NCI-H2227 (cell line): ENCODE data around the gene CXCR1.
"Not testable (repeated sequence)": the region's sequence is repeated elsewhere in the genome, so short reads cannot be mapped to it uniquely, and the experiment has no call there.

Experiments used
- DNase-seq: peaks from one replicate; lab custom pipeline; 2025; ENCODE audit not compliant: unreplicated experiment; lab: John Stamatoyannopoulos, UW

Gene CXCR1

GRCh38 chr2:218162814-218163213, 3.9 kb downstream of the CXCR1 start:
- no peak for DNase-seq

DNA sequence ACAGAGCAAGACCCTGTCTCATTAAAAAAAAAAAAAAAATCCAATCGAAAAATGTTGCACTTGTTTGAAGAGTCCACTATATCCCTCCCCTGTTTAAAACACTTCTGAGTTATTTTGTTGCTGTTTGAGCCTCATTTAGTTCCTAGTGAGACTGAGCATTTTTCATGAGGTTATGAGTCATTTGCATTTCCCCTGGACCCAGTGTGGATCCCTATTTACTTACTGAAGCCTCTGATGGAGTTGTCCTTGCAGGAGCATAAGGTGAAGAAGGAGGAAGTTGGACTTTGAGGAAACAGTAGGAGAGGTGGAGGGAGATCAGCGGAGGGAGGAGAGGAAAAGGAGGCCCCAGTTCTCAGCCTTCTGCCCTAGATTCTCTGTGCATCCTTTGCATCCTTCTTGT, 5.1 kb downstream of the CXCR1 start:
- no peak for DNase-seq

DNA sequence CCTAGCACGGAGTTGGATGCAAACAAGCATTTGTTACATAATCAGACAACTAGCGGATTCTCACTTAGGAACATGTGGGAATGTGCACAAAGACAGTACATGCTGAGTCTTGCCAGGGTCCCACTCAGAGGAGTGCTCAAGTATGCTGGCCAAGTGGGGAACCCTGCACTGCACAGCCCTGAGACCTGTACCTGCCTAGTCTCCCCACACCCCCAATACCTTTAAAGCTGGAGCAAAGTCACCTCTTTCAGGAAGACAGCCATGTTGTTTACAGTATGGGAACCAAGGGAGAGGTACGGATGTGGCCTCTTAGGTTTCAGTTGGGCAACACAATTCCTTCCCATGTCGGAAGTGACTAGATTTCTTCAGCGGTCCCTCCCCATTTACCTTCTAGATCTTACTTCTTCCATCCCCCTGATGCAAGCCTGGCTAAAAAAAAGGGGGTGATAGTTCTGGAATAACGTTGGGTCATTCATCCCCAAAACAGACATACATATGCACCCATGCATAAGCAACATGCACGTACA, 10.7 kb downstream of the CXCR1 start:
- no peak for DNase-seq

DNA sequence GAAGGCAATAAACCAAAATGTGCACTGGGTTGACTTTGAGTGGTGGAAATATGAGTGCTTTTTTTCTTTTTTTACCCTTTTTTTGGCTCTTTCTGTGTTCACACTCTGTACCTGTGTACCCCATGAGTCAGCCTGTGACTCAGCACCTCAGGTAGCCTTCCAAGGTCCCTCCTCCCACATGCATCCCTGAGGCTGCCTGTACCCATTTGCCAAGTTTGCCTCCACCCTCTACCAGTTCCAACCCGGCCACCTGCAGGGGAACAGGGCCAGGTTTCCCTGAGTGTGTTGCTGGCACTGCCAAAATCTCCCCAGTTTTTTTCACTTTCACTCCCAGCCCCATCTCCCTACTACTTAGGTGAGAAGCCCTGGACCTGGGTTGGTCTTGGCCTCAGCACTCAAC, 14.0 kb downstream of the CXCR1 start:
- no peak for DNase-seq

DNA sequence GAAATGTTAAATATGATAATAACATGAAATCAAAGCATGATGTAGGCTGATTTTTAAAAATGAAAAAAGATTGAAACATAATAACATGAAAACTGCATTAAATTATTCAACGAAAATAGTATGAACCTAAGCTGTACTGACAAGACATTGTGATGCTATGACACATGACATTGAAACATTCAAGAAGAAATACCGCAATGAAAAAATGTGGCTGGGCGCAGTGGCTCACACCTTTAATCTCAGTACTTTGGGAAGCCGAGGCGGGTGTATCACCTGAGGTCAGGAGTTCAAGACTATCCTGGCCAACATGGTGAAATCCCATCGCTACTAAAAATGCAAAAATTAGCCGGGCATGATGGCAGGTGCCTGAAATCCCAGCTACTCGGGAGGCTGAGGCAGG, 14.6 kb downstream of the CXCR1 start:
- DNase-seq = no peak

DNA sequence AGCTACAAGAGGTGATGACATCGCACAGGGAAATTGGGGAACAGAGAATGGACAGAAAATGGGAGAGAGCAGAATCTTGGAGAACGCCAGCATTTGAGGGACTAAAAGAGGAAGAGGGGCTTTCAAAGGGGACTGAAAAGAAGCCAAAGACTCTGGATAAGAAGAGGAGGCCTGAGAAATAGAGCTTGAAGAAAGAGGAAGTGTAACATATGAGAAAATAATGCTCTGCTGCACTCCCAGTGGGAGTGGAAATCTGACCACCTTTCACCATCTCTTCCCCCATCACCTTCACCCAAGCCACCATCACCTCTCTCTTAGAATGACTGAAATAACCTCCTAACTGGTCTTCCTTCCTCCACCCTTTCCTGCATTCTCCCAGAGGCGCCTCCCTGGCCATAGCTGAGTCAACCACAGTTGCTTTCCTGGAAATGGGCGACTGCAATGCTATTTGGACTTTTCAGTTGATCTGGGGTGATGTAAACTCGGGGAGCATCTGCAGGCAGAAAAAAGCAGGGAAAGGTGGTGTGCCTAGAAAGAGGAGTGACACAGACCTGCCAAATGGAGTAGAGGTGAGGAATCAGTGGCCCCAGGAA, 16.8 kb downstream of the CXCR1 start:
- no peak for DNase-seq

- DNase-seq = no peak
Measured at GRCh38 chr2:218149098-218149497, 17.7 kb downstream of the CXCR1 start.

- DNase-seq = no peak
Measured at GRCh38 chr2:218146056-218146455, 20.7 kb downstream of the CXCR1 start.

- no peak for DNase-seq
Measured at GRCh38 chr2:218145124-218145523, 21.6 kb downstream of the CXCR1 start.

DNA sequence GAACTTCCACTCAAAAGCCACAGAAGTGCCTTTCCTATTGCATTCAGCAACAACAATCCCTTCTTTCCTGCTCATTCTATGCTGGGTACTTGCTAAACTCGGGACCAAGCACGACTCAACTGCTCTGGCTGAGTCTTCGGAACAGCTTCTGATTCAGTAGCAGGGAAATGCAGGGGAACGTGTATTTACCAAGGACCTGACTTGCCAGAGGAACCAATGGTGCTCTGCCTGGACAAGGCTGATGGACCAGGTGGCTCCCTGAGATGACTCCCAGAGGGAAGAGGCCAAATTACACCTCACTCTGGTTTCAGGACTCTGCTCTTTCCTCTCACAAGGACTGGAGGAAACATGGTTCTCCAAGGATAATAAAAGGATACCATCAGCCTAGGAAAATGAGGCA, 28.7 kb downstream of the CXCR1 start:
- no peak for DNase-seq

DNA sequence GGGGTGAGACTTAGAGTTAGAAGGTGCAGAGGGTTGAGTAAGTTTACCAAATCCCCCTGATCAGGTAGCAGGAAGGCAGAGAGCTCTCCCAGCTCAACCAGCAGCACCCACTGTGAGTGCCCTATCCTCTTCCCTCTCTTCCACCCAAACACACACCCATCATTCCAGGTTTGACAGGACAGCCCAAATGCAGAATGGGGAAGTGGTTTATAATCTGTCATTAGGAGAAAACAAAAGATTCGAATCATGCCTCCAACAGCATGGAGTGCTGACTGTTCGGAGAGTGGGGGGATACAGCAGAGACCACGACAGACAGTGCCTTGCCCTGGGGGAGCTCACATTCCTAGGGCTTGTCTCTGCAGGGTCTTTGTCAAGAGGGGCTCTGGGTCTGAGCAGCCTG, 29.2 kb downstream of the CXCR1 start:
- DNase-seq = no peak

GRCh38 chr2:218130822-218131221, 35.9 kb downstream of the CXCR1 start:
- DNase-seq = no peak

DNA sequence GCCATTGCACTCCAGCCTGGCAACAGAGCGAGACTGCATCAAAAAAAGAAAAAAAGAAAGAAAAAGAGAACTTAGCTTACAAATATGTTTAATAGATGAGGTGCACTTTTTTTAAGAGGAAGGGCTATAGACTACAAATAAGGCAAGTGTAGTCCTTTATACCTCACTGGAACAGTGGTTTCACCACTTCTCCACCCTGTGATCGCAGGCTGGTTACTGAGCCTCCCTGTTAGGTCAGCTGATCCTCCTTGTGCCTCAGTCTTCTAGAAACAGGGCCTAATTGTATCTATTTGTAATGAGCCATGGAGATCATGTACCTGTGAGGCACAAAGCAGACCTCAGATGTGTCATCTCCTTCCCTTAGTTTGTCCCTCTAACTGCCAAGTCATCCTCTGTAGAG, 36.4 kb downstream of the CXCR1 start:
- no peak for DNase-seq

DNA sequence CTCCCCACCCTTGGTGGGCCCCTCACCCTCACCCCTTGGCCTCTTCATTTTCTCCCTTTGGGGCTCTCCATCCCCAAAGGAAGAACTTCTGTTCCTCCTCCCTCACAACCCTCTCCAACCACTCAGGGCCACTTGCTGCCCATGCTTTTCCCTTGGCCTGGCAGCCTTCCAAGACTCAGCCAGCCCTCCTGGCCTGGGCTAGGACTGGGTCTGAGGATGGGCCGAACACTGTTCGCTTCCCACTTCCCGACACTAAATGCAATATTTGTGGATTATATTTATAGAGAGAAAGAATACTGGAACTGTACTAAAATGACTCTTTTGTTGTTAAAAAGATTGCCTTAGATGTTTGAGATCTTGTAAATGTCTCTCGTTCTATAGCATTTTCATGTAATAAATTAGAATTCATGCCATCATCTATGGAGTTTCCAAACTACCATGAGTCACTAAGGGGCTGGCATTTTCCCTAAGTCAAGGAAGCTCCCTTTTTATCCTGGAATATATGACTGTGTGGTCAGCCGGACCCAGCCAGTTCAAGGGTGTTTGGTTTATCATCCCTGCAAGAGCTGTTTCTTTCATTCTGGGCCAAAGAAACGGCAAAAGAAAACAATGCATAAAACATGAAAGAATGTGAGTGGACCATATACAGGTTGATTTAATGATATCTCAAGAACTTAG, 37.2 kb downstream of the CXCR1 start:
- no peak for DNase-seq

- DNase-seq = no peak
Measured at GRCh38 chr2:218128781-218129457, 37.8 kb downstream of the CXCR1 start.

- DNase-seq = no peak
Measured at GRCh38 chr2:218127929-218128455, 38.8 kb downstream of the CXCR1 start.

- DNase-seq = no peak
Measured at GRCh38 chr2:218125626-218126080, 41.1 kb downstream of the CXCR1 start, which contains the start of gene CXCR2. TSS of gene CXCR2 (plus strand) at chr2:218126028. CDS start at chr2:218134802, 8,774 bp downstream.

- no peak for DNase-seq
Measured at GRCh38 chr2:218125095-218125494, 41.7 kb downstream of the CXCR1 start.

DNA sequence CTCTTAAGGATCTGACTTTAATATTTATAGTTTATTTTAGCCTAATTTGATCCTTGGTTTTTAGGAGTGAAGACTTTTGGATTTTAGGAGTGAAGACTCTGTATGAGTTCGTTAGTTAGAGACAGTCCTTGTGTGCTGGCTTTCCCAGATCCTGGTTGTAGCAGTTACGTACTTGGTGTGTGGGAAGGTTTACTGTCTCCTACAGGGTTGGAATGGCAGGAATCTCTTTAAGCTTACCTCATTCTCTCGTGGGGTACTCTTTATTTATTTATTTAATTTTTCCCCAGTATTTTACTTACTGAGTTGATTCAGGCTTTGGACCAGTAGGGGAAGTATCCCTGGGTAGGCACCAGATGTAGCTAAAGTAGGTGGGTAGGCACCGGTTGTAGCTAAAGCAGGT, 42.8 kb downstream of the CXCR1 start:
- no peak for DNase-seq

DNA sequence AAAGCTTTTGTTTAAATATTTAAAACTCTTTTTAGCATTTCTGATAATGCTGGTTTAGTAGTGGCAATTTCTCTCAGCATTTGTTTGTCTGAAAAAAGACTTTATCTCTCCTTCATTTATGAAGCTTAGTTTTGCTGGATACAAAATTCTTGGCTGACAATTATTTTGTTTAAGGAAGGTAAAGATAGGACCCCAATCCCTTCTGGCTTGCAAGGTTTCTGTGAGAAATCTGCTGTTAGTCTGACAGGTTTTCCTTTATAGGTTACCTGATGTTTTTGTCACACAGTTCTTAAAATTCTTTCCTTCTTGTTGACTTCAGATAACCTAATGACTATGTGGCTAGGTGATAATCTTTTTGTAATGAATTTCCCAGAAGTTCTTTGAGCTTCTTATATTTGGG, 44.5 kb downstream of the CXCR1 start:
- not testable (repeated sequence) for DNase-seq

DNA sequence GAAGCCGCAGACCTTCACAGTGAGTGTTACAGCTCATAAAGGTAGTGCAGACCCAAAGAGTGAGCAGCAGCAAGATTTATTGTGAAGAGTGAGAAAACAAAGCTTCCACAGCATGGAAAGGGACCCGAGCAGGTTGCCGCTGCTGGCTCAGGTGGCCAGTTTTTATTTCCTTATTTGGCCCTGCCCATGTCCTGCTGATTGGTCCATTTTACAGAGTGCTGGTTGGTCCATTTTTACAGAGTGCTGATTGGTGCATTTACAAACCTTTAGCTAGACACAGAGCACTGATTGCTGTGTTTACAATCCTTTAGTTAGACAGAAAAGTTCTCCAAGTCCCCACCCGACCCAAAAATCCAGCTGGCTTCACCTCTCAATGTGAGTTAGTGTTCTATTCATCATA, 45.0 kb downstream of the CXCR1 start:
- DNase-seq = not testable (repeated sequence)
